Cardiac muscle cell (in vitro differentiated cells and primary cell): ENCODE results near the gene CDC25A. TPM values are rescaled to one million over a fixed set of nuclear protein-coding genes. Genes with fewer than 3 reads are reported as not detected.

ENCODE experiments used
- DNase-seq, 2 donors: peaks; one replicate each; pipeline versions ENCODE4 v3.0.0 to v3.0.0-alpha.2; 2010 to 2017; ENCODE audit warnings: low read depth in 1 of 2, low spot score in 1 of 2
- H3K27ac ChIP-seq: fragments of 200-600 bp; sonication (generic); 2 replicates; pipeline ENCODE4 v1.5.1; 2016
- H3K27me3 ChIP-seq: fragments of 200-600 bp; sonication (generic); 2 replicates; pipeline ENCODE4 v1.6.0; 2016; ENCODE audit warnings: control low read depth
- H3K36me3 ChIP-seq: fragments of 200-600 bp; sonication (generic); 2 replicates; pipeline ENCODE4 v1.5.1; 2016; ENCODE audit warnings: control low read depth
- H3K4me1 ChIP-seq: fragments of 200-600 bp; sonication (generic); 2 replicates; pipeline ENCODE4 v1.8.1; 2017; ENCODE audit warnings: low read depth, mild to moderate bottlenecking, mixed run types
- H3K4me3 ChIP-seq: fragments of 200-600 bp; sonication (generic); 2 replicates; pipeline ENCODE4 v1.5.1; 2016; ENCODE audit warnings: mild to moderate bottlenecking
- H3K9me3 ChIP-seq: fragments of 200-600 bp; sonication (generic); 2 replicates; pipeline ENCODE4 v1.5.1; 2017; ENCODE audit warnings: low read depth, mild to moderate bottlenecking, control low read depth
- polyA plus RNA-seq: library from polyadenylated mRNA; unstranded; fragments of >200 nt; fragmentation: Nextera tagmentation; extraction: Ambion mirVana; gene quantifications from 2 replicates; pipeline ENCODE4 v1.2.1, GENCODE V29; 2016
- total RNA-seq: library from RNA; depleted of rRNA; stranded (reverse); fragments of >200 nt; gene quantifications from 2 replicates; pipeline ENCODE4 v1.2.3, GENCODE V29; 2016
- TF ChIP-seq, protein P1 (sequence below): IDR thresholded peaks from 2 replicates; pipeline ENCODE4 v1.5.1; 2012; ENCODE audit warnings: low read depth, mild to moderate bottlenecking, low read length

The CDC25A gene
- total and polyA plus RNA-seq, 2 experiments from 2014 or later, result 12.6 to 12.8 TPM

GRCh38 chr3:48226939-48227338 is 38.7 kb upstream of the CDC25A start:
- Histone ChIP-seq H3K27me3 (no peaks in the 10 kb centered on the region), H3K4me3 (no peak overlapping the region), H3K36me3 (no peaks in the 10 kb centered on the region), H3K9me3 (no peaks in the 10 kb centered on the region), H3K4me1 (no peaks in the 10 kb centered on the region), H3K27ac (no peak overlapping the region)
- TF ChIP-seq, protein P1, sequence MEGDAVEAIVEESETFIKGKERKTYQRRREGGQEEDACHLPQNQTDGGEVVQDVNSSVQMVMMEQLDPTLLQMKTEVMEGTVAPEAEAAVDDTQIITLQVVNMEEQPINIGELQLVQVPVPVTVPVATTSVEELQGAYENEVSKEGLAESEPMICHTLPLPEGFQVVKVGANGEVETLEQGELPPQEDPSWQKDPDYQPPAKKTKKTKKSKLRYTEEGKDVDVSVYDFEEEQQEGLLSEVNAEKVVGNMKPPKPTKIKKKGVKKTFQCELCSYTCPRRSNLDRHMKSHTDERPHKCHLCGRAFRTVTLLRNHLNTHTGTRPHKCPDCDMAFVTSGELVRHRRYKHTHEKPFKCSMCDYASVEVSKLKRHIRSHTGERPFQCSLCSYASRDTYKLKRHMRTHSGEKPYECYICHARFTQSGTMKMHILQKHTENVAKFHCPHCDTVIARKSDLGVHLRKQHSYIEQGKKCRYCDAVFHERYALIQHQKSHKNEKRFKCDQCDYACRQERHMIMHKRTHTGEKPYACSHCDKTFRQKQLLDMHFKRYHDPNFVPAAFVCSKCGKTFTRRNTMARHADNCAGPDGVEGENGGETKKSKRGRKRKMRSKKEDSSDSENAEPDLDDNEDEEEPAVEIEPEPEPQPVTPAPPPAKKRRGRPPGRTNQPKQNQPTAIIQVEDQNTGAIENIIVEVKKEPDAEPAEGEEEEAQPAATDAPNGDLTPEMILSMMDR, result no peak
- no peak for DNase-seq

DNA sequence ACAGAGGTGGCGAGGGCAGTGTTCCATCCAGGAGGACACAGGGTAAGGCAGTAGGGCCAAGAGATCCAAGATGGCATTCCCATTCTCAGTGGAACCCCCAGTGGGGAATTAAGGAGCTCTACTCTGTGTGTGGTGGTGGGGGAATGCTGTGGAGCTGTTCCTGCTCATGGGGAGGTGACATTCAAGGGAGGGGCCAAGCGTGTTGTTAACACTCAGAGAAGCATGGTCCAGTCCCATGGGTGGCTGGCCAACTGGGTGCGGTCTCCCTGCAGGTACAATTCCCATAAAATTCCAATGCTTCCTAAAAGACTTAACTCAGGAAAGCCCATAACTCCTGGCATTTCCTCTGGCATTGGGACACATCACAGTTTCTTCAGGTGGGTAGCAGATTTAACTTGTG is 37.4 kb upstream of the CDC25A start:
- no peak overlapping the region for H3K27ac ChIP-seq
- H3K36me3 ChIP-seq, result no peaks in the 10 kb centered on the region
- TF ChIP-seq, protein P1, result no peak
- no peak overlapping the region for H3K4me3 ChIP-seq
- H3K9me3 ChIP-seq, result no peaks in the 10 kb centered on the region
- no peak for DNase-seq
- no peaks in the 10 kb centered on the region for H3K27me3 ChIP-seq
- H3K4me1 ChIP-seq, result no peaks in the 10 kb centered on the region

DNA sequence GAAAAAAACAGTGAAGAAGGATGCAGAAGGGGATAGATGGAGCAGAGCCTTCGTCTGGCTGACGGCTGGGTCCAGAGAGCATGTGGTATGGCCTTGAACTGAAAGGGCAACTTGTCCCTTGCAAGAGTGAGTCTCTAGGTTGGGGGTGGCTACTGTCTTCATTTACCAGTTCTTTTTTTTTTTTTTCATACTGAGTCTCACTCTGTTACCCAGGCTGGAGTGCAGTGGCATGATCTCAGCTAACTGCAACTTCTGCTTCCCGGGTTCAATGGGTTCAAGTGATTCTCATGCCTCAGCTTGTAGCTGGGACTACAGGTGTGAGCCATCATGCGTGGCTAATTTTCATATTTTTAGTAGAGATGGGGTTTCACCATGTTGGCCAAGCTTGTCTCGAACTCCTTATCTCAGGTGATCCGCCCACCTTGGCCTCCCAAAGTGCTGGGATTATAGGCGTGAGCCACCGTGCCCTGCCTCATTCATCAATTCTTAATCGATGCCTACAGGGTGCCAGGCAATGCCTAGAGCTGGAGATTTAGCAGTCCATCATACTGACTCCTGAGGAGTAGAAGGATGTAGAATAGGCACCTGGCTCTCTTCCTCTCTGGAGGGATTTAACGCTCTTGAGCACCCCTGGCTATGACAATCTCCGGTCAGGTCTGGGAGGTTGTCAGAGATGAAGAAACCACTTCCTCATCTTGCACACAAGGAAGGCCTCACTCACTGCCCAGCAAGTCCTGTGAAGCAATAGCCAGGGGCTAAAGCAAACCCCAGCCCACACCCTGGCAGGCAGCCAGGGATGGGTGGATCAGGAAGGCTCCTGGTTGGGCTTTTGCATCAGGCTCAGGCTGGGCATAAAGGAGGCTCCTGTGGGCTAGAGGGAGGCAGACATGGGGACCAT is 34.6 kb upstream of the CDC25A start, which contains the start of gene CAMP:
Gene CAMP, plus strand, starts transcription at position 880 of the 898 bp plus-strand sequence. Its CDS starts 17 bp downstream, at position 897.
- Histone ChIP-seq H3K27me3 (no peaks in the 10 kb centered on the region), H3K4me3 (no peak within 1 kb of the TSS), H3K36me3 (no peaks in the 10 kb centered on the region), H3K27ac (no peak within 1 kb of the TSS), H3K4me1 (no peaks in the 10 kb centered on the region), H3K9me3 (no peaks in the 10 kb centered on the region)
- TF ChIP-seq, protein P1, result no peak
- DNase-seq, result peak in 1 of 2 donors; percentile 89

GRCh38 chr3:48220746-48221145 is 32.5 kb upstream of the CDC25A start:
- no peak overlapping the region for H3K4me3 ChIP-seq
- no peaks in the 10 kb centered on the region for H3K9me3 ChIP-seq
- no peaks in the 10 kb centered on the region for H3K27me3 ChIP-seq
- no peaks in the 10 kb centered on the region for H3K36me3 ChIP-seq
- no peak for DNase-seq
- H3K4me1 ChIP-seq, result no peaks in the 10 kb centered on the region
- TF ChIP-seq, protein P1, result no peak
- no peak overlapping the region for H3K27ac ChIP-seq

DNA sequence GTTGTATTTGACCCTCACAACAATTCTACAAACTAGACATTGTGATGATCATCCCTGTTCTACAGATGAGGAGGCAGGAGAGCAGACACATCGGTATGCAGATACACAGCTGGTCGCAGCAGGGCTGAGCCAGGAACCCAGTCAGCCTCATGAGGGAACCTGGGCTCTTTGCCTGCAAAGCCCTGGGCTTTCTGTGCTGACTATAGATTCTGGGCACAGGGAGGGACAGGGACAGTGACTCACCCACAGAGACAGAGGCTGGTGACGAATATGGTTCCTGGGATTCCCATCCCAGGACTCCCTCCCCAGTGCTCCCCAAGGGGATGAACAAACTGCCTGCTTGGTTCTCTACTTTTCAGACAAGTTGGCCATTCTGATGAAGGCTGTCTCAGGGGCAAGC is 31.3 kb upstream of the CDC25A start:
- DNase-seq, result no peak
- H3K9me3 ChIP-seq, result no peaks in the 10 kb centered on the region
- H3K36me3 ChIP-seq, result no peaks in the 10 kb centered on the region
- no peaks in the 10 kb centered on the region for H3K4me1 ChIP-seq
- TF ChIP-seq, protein P1, result no peak
- H3K27me3 ChIP-seq, result no peaks in the 10 kb centered on the region
- H3K4me3 ChIP-seq, result no peak overlapping the region
- H3K27ac ChIP-seq, result no peak overlapping the region
